ENCODE results near the gene RAPGEF1.
A peak's percentile ranks its signal among the peaks of the same experiment; 100 is the strongest.

The RAPGEF1 gene

GRCh38 chr9:131580358-131580757 lies 159.5 kb downstream of the RAPGEF1 start:
- no peak for DNase-seq

- no peak for DNase-seq
These were observed 160.1 kb downstream of the RAPGEF1 start for GRCh38 chr9:131579789-131580211.

- peak; percentile 12 for DNase-seq
These were observed 161.0 kb downstream of the RAPGEF1 start for GRCh38 chr9:131578731-131579504.

GRCh38 chr9:131578021-131578420 lies 161.9 kb downstream of the RAPGEF1 start:
- no peak for DNase-seq

- DNase-seq: no peak
These were observed 162.6 kb downstream of the RAPGEF1 start for GRCh38 chr9:131577005-131578000.

GRCh38 chr9:131575946-131576853 lies 163.7 kb downstream of the RAPGEF1 start:
- DNase-seq: no peak

- no peak for DNase-seq
These were observed 164.9 kb downstream of the RAPGEF1 start for GRCh38 chr9:131574730-131575640.

- DNase-seq: no peak
These were observed 172.0 kb downstream of the RAPGEF1 start for GRCh38 chr9:131567910-131568309.

GRCh38 chr9:131566158-131566557 lies 173.7 kb downstream of the RAPGEF1 start:
- no peak for DNase-seq

GRCh38 chr9:131565369-131565768 lies 174.5 kb downstream of the RAPGEF1 start:
- DNase-seq: no peak

GRCh38 chr9:131562032-131562959 lies 177.6 kb downstream of the RAPGEF1 start:
- DNase-seq: no peak

GRCh38 chr9:131559421-131560000 lies 180.4 kb downstream of the RAPGEF1 start:
- DNase-seq: no peak

GRCh38 chr9:131557855-131558548 lies 181.9 kb downstream of the RAPGEF1 start:
- DNase-seq: no peak

GRCh38 chr9:131555841-131556673 lies 183.8 kb downstream of the RAPGEF1 start:
- DNase-seq: no peak

- DNase-seq: no peak
These were observed 185.0 kb downstream of the RAPGEF1 start for GRCh38 chr9:131554843-131555351.

GRCh38 chr9:131554087-131554842 lies 185.6 kb downstream of the RAPGEF1 start:
- DNase-seq: no peak

- DNase-seq: no peak
These were observed 187.8 kb downstream of the RAPGEF1 start for GRCh38 chr9:131552030-131552429.

Measured in effector CD8-positive, alpha-beta T cell (primary cell).